HG03558 (cell line): ENCODE data around the gene SLC45A2.
"Not testable (repeated sequence)": the region's sequence is repeated elsewhere in the genome, so short reads cannot be mapped to it uniquely, and the experiment has no call there.

Source experiments
- ATAC-seq: cut with Tn5 transposase; IDR thresholded peaks from one replicate; pipeline ENCODE4 v1.9.1; 2021; ENCODE audit warnings: moderate number of reproducible peaks; ENCODE audit not compliant: unreplicated experiment; ENCODE audit errors: extremely low read depth

Gene SLC45A2

DNA sequence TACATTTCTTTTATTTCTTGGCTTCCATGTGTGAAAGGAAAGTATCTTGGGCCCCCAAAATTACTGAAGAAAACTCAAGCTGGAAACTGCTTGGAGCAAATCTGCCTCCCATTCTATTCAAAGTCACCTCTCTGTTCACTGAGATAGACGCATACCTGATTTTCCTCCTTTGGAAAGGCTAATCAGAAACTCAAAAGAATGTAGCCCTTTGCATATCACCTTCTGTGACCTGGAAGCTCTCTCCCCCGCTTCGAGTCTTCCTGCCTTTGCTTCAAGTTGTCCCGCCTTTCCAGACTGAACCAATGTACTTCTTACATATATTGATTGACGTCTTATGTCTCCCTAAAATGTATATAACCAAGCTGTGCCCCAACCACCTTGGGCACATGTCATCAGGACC lies 53.4 kb downstream of the SLC45A2 start:
- no peak for ATAC-seq

DNA sequence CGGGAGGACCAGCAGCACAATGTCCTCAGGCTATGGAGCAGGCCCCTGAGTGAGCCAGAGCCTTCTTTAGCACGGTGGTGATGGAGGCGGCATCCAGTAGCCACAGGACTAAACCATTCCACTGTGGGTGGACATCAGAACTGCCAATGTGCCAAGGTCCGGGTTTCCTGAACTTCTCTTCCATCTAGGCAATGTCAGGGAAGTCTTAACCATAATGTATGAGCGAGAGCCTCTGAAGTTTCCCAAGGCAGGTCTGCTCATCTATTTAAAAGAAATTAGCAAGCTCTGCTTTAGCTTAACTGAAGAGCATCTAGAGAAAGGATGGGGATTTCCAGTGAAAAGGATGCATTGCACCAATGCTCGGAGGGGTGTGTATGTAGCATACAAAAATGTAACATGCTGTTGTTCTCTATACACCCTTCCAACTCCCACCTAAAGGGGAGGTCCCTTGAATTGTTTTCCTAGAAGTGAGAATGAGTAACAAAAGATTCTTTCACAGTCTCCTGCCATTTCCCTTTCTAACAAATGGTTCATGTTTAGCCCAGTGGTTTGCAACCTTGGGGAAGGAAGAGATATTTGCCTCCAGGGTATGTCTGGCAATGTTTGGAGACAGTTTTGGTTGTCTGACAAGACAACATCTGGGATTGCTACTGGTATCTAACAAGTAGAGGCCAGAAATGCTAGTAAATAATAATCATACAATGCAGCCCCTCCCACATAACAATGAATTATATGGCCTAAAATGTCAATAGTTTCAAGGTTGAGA lies 54.4 kb downstream of the SLC45A2 start:
- no peak for ATAC-seq

DNA sequence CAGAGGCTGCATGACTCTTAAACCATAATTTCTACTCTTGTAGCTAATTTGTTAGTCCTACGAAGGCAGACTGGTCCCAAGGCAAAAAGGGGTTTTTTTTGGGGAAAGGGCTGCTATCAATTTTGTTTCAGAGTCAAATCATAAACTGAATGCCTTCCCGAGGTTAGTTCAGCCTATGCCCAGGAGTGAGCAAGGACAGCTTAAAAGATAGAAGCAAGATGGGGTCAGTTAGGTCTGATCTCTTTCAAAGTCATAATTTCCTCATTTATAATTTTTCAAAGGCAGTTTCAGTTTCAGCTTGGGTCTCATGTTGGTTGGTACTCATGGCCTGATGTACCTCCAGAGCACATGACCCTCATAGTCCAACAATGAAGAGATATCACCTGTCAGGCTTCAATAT lies 56.2 kb downstream of the SLC45A2 start:
- no peak for ATAC-seq

DNA sequence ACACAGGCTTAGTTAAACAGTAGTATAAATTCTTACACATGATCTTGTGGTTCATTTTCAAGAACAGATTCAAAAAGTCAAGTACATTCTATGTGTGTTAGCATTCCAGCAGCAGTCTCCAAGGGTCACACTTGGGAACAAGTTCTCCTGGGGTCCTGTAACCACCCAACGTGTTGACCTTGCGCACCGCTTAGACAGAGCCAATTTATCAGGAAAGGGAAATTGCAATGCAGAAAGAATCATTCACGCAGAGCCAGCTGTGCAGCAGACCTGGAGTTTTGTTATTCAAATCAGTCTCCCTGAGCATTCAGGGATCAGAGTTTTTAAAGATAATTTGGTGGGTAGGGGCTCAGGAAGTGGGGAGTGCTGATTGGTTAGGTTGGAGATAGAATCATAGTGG lies 56.8 kb downstream of the SLC45A2 start:
- no peak for ATAC-seq

DNA sequence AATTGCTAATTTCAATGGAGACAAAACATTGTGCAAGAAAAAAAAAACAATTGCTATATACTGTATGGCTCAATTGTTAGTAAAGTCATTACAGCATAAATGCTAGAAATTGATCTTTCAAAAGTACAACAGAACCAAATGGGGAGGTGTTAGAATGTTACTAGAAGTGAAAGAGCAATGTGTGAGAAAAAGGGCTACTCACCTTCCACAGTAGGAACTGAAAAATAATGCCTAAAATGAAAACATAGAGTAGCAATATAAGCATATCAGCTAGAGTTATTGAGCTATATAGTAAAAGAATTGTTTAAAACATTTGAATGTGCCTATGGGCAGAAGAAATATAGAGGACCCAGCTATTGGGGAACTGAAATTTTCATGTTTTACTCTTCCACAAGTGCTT lies 59.2 kb downstream of the SLC45A2 start:
- ATAC-seq, result no peak

DNA sequence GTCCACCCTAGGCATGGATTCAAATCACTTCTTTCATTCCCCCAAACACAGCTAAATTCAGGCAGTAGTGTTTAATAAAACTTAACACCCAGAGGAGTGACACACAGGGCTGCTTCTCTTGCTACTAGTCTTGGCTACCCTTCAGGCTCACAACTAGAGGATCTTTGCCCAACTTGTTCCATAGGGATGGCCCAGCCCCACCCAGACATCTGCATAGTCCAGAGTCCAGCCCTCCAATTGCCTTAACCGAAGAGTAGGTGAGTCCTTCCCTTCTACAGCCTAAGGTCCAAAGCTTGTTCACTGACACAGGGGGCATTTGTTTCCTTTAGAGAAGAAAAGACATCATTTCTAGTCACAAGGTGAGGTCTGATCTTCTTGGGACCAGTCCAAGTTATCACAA lies 63.5 kb downstream of the SLC45A2 start:
- ATAC-seq, result no peak

DNA sequence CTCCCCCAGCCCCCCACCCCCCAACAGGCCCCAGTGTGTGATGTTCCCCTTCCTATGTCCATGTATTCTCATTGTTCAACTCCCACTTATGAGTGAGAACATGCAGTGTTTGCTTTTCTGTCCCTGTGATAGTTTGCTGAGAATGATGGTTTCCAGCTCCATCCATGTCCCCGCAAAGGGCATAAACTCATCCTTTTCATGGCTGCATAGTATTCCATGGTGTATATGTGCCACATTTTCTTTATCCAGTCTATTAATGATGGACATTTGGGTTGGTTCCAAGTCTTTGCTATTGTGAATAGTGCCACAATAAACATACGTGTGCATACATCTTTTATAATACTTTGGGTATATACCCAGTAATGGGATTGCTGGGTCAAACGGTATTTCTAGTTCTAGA lies 69.6 kb downstream of the SLC45A2 start:
- ATAC-seq, result not testable (repeated sequence)

DNA sequence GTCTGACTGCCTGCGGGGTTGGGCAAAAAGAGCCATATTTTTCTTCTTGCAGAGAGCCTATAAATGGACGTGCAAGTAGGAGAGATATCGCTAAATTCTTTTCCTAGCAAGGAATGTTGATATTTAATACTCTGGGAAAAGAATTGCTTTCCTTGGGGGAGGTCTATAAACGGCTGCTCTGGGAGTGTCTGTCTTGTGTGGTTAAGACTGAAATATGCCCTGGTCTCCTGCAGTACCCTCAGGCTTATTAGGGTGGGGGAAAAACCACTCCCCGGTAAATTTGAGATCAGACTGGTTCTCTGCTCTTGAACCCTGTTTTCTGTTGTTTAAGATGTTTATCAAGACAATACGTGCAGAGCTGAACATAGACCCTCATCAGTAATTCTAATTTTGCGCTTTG lies 78.2 kb downstream of the SLC45A2 start:
- not testable (repeated sequence) for ATAC-seq

DNA sequence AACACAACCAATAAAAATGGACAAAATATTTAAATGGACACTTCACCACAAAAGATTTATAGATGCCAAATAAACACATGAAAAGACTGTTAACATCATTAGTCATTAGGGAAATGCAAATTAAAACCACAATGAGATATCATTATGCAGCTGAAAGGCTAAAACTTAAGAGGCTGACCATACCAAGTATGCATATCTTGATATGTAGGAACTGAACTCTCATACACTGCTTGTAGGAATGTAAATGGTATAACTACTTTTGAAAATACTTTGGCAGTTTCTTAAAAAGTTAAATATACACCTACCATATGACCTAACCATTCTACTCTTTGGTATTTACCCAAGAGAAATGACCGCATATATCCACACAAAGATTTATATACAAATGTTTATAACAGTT lies 79.1 kb downstream of the SLC45A2 start:
- no peak for ATAC-seq

DNA sequence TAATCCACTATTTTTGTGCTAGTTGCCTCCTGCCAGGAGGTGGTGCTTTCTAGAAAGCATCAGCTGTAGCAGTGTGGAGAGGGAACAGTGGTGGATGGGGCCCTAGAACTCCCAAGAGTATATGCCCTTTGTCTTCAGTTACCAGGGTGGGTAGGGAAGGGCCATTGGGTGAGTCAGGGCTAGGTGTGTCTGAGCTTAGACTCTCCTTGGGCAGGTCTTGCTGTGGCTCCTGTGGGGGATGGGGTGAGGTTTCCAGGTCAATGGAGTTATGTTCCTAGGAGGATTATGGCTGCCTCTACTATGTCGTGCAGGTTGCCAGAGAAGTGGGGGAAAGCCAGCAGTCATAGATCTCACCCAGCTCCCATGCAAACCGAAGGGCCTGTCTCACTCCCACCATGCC lies 81.4 kb downstream of the SLC45A2 start:
- no peak for ATAC-seq

DNA sequence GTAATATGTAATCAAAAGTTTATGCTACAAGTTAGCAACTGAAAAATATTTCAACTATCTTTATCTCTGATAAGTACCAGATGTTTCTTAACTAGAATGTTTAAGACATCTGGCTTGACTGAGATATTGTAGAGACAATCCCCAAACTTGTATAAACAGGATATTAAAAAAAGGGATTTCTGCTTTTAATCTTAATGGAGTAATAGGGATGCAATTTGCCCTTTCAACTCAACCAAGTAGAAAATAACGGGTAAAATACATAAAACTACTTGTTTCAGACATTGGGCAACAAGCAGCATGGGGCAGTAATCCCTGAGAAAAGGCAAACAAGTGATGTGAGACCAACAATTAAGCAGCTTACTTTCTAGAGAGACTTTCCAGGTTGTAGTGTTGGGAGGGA lies 83.3 kb downstream of the SLC45A2 start:
- ATAC-seq, result no peak
